H1 (cell line): Measurements from ENCODE around the gene DNASE1L1. TPM values are rescaled to one million over a fixed set of nuclear protein-coding genes. Genes with fewer than 3 reads are reported as not detected.

ENCODE experiments used
- CTCF ChIA-PET: fragments of 300-600 bp; sonication (Branson Sonifier 250); formaldehyde crosslinking; loops from one replicate; lab custom pipeline; 2021; ENCODE audit not compliant: partially characterized antibody; lab: Charles Lee
- POLR2A ChIA-PET: fragments of 300-600 bp; sonication (Branson Sonifier 250); formaldehyde crosslinking; loops from one replicate; lab custom pipeline; 2021; ENCODE audit warnings: inconsistent platforms; ENCODE audit not compliant: partially characterized antibody; lab: Charles Lee
- DNase-seq, 2 experiments: peaks; one replicate each; pipeline versions ENCODE4 v3.0.0 to v3.0.0-alpha.2; 2010 to 2022; ENCODE audit warnings: low spot score in 2 of 2, low read depth in 1 of 2, mixed read lengths in 1 of 2
- FAIRE-seq: peaks from 2 replicates; lab custom pipeline; 2011; peaks lifted over from hg19 to GRCh38; lab: Jason Lieb, UNC
- H2AFZ ChIP-seq: 2 replicates; pipeline ENCODE4 v1.8.1; 2012; ENCODE audit warnings: low read length, inconsistent platforms
- H2AK5ac ChIP-seq: 2 replicates; pipeline ENCODE4 v1.6.1; 2013; ENCODE audit warnings: low read depth, low read length
- H2BK120ac ChIP-seq: replicated peaks from 2 replicates; pipeline ENCODE3; 2013; ENCODE audit warnings: low read depth, low read length, inconsistent platforms
- H2BK12ac ChIP-seq: 2 replicates; pipeline ENCODE4 v1.6.1; 2013; ENCODE audit warnings: low read depth, low read length
- H2BK15ac ChIP-seq: 2 replicates; pipeline ENCODE4 v1.6.1; 2013; ENCODE audit warnings: low read length
- H2BK20ac ChIP-seq: 2 replicates; pipeline ENCODE4 v1.6.1; 2013; ENCODE audit warnings: low read length
- H2BK5ac ChIP-seq: 2 replicates; pipeline ENCODE4 v1.6.1; 2013; ENCODE audit warnings: low read depth, low read length
- H3K14ac ChIP-seq: 2 replicates; pipeline ENCODE4 v1.6.1; 2013; ENCODE audit warnings: inconsistent platforms; ENCODE audit not compliant: insufficient read length
- H3K18ac ChIP-seq: 2 replicates; pipeline ENCODE4 v1.6.1; 2013; ENCODE audit warnings: low read length; ENCODE audit errors: extremely low read depth
- H3K23ac ChIP-seq: 2 replicates; pipeline ENCODE4 v1.6.1; 2013; ENCODE audit warnings: inconsistent platforms; ENCODE audit not compliant: insufficient read length
- H3K23me2 ChIP-seq: 2 replicates; pipeline ENCODE4 v1.6.1; 2013; ENCODE audit warnings: low read depth, low read length
- H3K27ac ChIP-seq: 2 replicates; pipeline ENCODE4 v1.6.1; 2011; ENCODE audit warnings: low read depth, low read length, inconsistent platforms
- H3K27me3 ChIP-seq, 4 experiments: replicated peaks in 1 of 4; 1 replicate in 1 of 4; 2 replicates in 3 of 4; pipeline versions ENCODE4 v1.6.1 to v1.8.1; 2011 to 2013; ENCODE audit warnings: low read length in 3 of 4, mild to moderate bottlenecking in 3 of 4, inconsistent platforms in 2 of 4, mixed read lengths in 2 of 4, moderate library complexity in 1 of 4; ENCODE audit not compliant: control insufficient read depth in 3 of 4, insufficient read depth in 3 of 4; ENCODE audit errors: extremely low read depth in 1 of 4
- H3K36me3 ChIP-seq, 4 experiments: 2 replicates each; pipeline versions ENCODE4 v1.6.1 to v1.8.1; 2011 to 2013; ENCODE audit warnings: mild to moderate bottlenecking in 4 of 4, low read length in 3 of 4, moderate library complexity in 2 of 4, control low read depth in 1 of 4, inconsistent platforms in 1 of 4; ENCODE audit not compliant: insufficient read depth in 4 of 4, control insufficient read depth in 2 of 4
- H3K4ac ChIP-seq: replicated peaks from 2 replicates; pipeline ENCODE3; 2013; ENCODE audit warnings: low read length, low read depth, mixed read lengths, inconsistent platforms; ENCODE audit not compliant: insufficient read length
- H3K4me1 ChIP-seq, 4 experiments: replicated peaks in 1 of 4; 1 replicate in 1 of 4; 2 replicates in 3 of 4; pipeline versions ENCODE4 v1.6.1 to v1.8.1; 2011 to 2013; ENCODE audit warnings: low read length in 3 of 4, inconsistent platforms in 2 of 4, mixed read lengths in 1 of 4; ENCODE audit not compliant: insufficient read depth in 4 of 4, control insufficient read depth in 3 of 4
- H3K4me2 ChIP-seq, 2 experiments: 2 replicates each; pipeline versions ENCODE4 v1.6.1 to v1.8.1; 2011 to 2013; ENCODE audit warnings: low read depth in 2 of 2, low read length in 2 of 2, control low read depth in 1 of 2, inconsistent platforms in 1 of 2, mild to moderate bottlenecking in 1 of 2; ENCODE audit not compliant: insufficient read depth in 1 of 2
- H3K4me3 ChIP-seq, 4 experiments: fragments of 200-600, 300-600 bp in 1 of 4; sonication (generic), shearing (Covaris generic), sonication (Bioruptor Twin) in 1 of 4; 2 replicates each; pipeline versions ENCODE4 v1.5.1 to v1.8.1; 2011 to 2016; ENCODE audit warnings: low read length in 4 of 4, low read depth in 3 of 4, control low read depth in 2 of 4, inconsistent platforms in 2 of 4, mild to moderate bottlenecking in 2 of 4, mixed read lengths in 1 of 4, moderate library complexity in 1 of 4; ENCODE audit not compliant: insufficient read depth in 2 of 4; ENCODE audit errors: extremely low read depth in 1 of 4
- H3K56ac ChIP-seq: replicated peaks from 2 replicates; pipeline ENCODE3; 2013; ENCODE audit warnings: low read depth, mild to moderate bottlenecking, mixed read lengths, low read length, inconsistent platforms; ENCODE audit not compliant: insufficient read length
- H3K79me1 ChIP-seq: 2 replicates; pipeline ENCODE4 v1.6.1; 2013; ENCODE audit warnings: low read depth, low read length, control low read depth
- H3K79me2 ChIP-seq, 2 experiments: 2 replicates each; pipeline versions ENCODE4 v1.6.1 to v1.8.1; 2012 to 2013; ENCODE audit warnings: low read length in 2 of 2, mild to moderate bottlenecking in 2 of 2, inconsistent platforms in 1 of 2; ENCODE audit not compliant: insufficient read depth in 2 of 2, control insufficient read depth in 1 of 2
- H3K9ac ChIP-seq, 4 experiments: replicated peaks in 1 of 4; 1 replicate in 1 of 4; 2 replicates in 3 of 4; pipeline versions ENCODE4 v1.6.1 to v1.8.1; 2011 to 2013; ENCODE audit warnings: low read depth in 3 of 4, low read length in 3 of 4, control low read depth in 2 of 4, mild to moderate bottlenecking in 2 of 4, moderate library complexity in 2 of 4, inconsistent platforms in 1 of 4; ENCODE audit errors: extremely low read depth in 1 of 4
- H3K9me3 ChIP-seq, 2 experiments: 2 replicates each; pipeline versions ENCODE4 v1.6.1 to v1.8.1; 2012 to 2013; ENCODE audit warnings: mild to moderate bottlenecking in 2 of 2, moderate library complexity in 2 of 2, control low read depth in 1 of 2, inconsistent platforms in 1 of 2, low read depth in 1 of 2, low read length in 1 of 2, mixed read lengths in 1 of 2; ENCODE audit not compliant: insufficient read depth in 2 of 2
- H4K20me1 ChIP-seq, 2 experiments: replicated peaks in 1 of 2; 2 replicates each; pipeline versions ENCODE3 to v1.8.1; 2011 to 2013; ENCODE audit warnings: inconsistent platforms in 2 of 2, low read length in 2 of 2, mild to moderate bottlenecking in 1 of 2; ENCODE audit not compliant: insufficient read depth in 2 of 2, control insufficient read depth in 1 of 2
- H4K5ac ChIP-seq: 2 replicates; pipeline ENCODE4 v1.6.1; 2013; ENCODE audit warnings: low read length, low read depth, mixed read lengths, inconsistent platforms; ENCODE audit not compliant: insufficient read length
- H4K8ac ChIP-seq: 2 replicates; pipeline ENCODE4 v1.8.0; 2013; ENCODE audit warnings: mild to moderate bottlenecking, moderate library complexity, low read length, inconsistent platforms; ENCODE audit not compliant: insufficient read depth; ENCODE audit errors: extremely low read depth
- H4K91ac ChIP-seq: replicated peaks from 2 replicates; pipeline ENCODE3; 2013; ENCODE audit warnings: low read length, mixed read lengths, inconsistent platforms; ENCODE audit not compliant: insufficient read length
- POLR2AphosphoS5 ChIP-seq: IDR thresholded peaks from 2 replicates; pipeline ENCODE4 v1.6.1; 2011; ENCODE audit warnings: low read depth, low read length
- TCF12 ChIP-seq: IDR thresholded peaks from 2 replicates; pipeline ENCODE4 v1.6.1; 2011; ENCODE audit warnings: low read depth, mild to moderate bottlenecking, low read length
- WGBS, 2 experiments: shearing (Covaris generic) in 1 of 2; methylation state at CpG; one replicate each; pipeline versions ENCODE4 v1.1.6 to v1.1.7; 2013 to 2015; ENCODE audit warnings: low lambda C conversion rate in 2 of 2, mixed read lengths in 2 of 2, inconsistent platforms in 1 of 2, low coverage in 1 of 2, missing lambda C conversion rate in 1 of 2; ENCODE audit not compliant: insufficient replicate concordance in 2 of 2, insufficient coverage in 1 of 2, insufficient read length in 1 of 2; ENCODE audit errors: extremely low coverage in 1 of 2, missing lambda C conversion rate in 1 of 2; 5-methylcytosine and 5-hydroxymethylcytosine counted together
- polyA plus RNA-seq, 7 experiments: library from polyadenylated mRNA; depleted of rRNA in 3 of 7; stranded (reverse) in 5 of 7; unstranded in 2 of 7; fragments of >200 nt in 5 of 7; fragments of 200-250 nt in 2 of 7; gene quantifications; 1 replicate in 5 of 7; 2 replicates in 1 of 7; 4 replicates in 1 of 7; pipeline versions ENCODE4 v1.2.1 to v1.2.3, GENCODE V29; 2011 to 2013; ENCODE audit warnings: missing spikeins in 2 of 7, mixed read lengths in 2 of 7
- total RNA-seq: library from RNA; stranded (reverse); fragmentation: NEBNext Ultra II Directional; extraction: Animal tissue kit (Norgen Biotek cat#: 25700); gene quantifications from 2 replicates; pipeline ENCODE4 v1.2.1, GENCODE V29; 2021

The DNASE1L1 gene
- total and polyA plus RNA-seq, 2 of the 8 experiments (the other 6 are each of a cell fraction or from before 2014, with no cell fraction given) = 8.7 to 30.0 TPM

DNA sequence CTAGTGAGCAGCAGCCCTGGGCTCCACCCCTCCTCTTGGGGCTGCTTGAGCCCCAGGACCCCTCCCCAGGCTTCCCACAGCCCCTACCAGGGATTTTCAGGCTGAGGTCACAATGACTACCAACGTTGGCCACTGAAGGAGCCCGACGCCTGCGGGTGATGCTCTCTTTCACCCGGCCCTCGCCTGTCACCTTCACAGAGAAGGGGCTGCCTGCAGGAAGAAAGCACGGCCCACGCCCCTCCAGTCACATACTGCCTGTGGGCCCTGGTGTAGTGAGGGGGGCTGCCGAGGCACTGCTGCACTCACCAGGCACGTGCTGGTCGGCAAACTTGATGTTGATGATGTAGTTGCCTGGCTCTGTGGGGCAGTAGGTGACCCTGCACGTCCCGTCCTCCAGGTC, 56.6 kb downstream of the DNASE1L1 start:
- no peak overlapping the region for H4K91ac ChIP-seq
- H2AFZ ChIP-seq = no peak overlapping the region
- H2BK15ac ChIP-seq = no peak overlapping the region
- H3K4me2 ChIP-seq = no peak overlapping the region
- H3K4me3 ChIP-seq = no peak overlapping the region
- POLR2A ChIA-PET = interaction anchor here (15.6 kb wide), 1 partner anchor 13 kb away, joined by 348 read pairs; no protein-coding TSS in a partner anchor
- H3K79me2 ChIP-seq = no peaks in the 10 kb centered on the region
- H3K18ac ChIP-seq = no peak overlapping the region
- H3K23ac ChIP-seq = no peak overlapping the region
- no peak overlapping the region for H2BK120ac ChIP-seq
- peaks cover 0 to 28% of the 10 kb centered on the region in 2 experiments for H4K20me1 ChIP-seq
- WGBS, 2 experiments = 93% methylated on average over 5 of the region's 13 CpGs; no CpG with 5 or more reads in 1 of the 2 experiments
- no peak overlapping the region for H3K56ac ChIP-seq
- no peak overlapping the region for H2BK12ac ChIP-seq
- H3K79me1 ChIP-seq = no peaks in the 10 kb centered on the region
- H3K14ac ChIP-seq = no peak overlapping the region
- no peaks in the 10 kb centered on the region for H3K23me2 ChIP-seq
- no peak overlapping the region for H4K8ac ChIP-seq
- no peak overlapping the region for H3K27ac ChIP-seq
- H3K4ac ChIP-seq = no peak overlapping the region
- H3K36me3 ChIP-seq = peaks cover 33 to 93% (median 74%) of the 10 kb centered on the region in 4 experiments
- H3K9me3 ChIP-seq = no peaks in the 10 kb centered on the region
- no peaks in the 10 kb centered on the region for H3K4me1 ChIP-seq
- no peak overlapping the region for H2BK20ac ChIP-seq
- TF ChIP-seq POLR2AphosphoS5 (peak; percentile 27; the same call in 1 of the 2 replicates), TCF12 (no peak)
- CTCF ChIA-PET = no interaction called here
- DNase-seq = no peak
- FAIRE-seq = no peak
- H4K5ac ChIP-seq = no peak overlapping the region
- H3K27me3 ChIP-seq = no peaks in the 10 kb centered on the region
- no peak overlapping the region for H2BK5ac ChIP-seq
- no peak overlapping the region for H3K9ac ChIP-seq
- H2AK5ac ChIP-seq = no peak overlapping the region
